ENCODE measurements around the gene DDX5. TPM values are rescaled to one million over a fixed set of nuclear protein-coding genes. Genes with fewer than 3 reads are reported as not detected.
A peak's percentile ranks its signal among the peaks of the same experiment; 100 is the strongest.

DDX5 gene
- polyA plus RNA-seq, 2 of the 4 experiments (the other 2 are of a cell fraction), result 841 to 1,011 TPM

GRCh38 chr17:64459284-64459747 is 46.8 kb downstream of the DDX5 start:
- H3K4me3 ChIP-seq, result no peak overlapping the region
- no peak overlapping the region for H3K4me2 ChIP-seq
- CTCF ChIA-PET, result interaction anchor here (0.6 to 3.6 kb wide), 2 partner anchors 39 to 578 kb away, joined by 3 to 27 read pairs; partner anchors contain the start of gene GH2
- H3K27ac ChIP-seq, result no peak overlapping the region
- POLR2A ChIA-PET, result no interaction called here
- H3K4me1 ChIP-seq, result peaks cover 5% of the 10 kb centered on the region; the same call in 1 of the 3 replicates
- FAIRE-seq, result no peak
- DNase-seq (ENCODE audit: low read depth in 1 of 2, low spot score in 1 of 2), result peak in 1 of 2 experiments; percentile 51
- peak; percentile 58 to 73; a peak in 4 of 6 replicates for ATAC-seq
- 64% methylated on average over 6 of the region's 6 CpGs for WGBS (ENCODE audit: missing lambda C conversion rate)
- H3K9me3 ChIP-seq, result no peaks in the 10 kb centered on the region
- TF ChIP-seq USF2 (IDR thresholded peaks at IDR 0.05) (no peak), POLR2A (IDR thresholded peaks at IDR 0.05; ENCODE audit: low read length) (no peak), ZFP36 (IDR thresholded peaks at IDR 0.05; ENCODE audit: borderline replicate concordance, partially characterized antibody) (peak; percentile 18), HES2 (IDR thresholded peaks at IDR 0.05) (no peak), NR3C1 (IDR thresholded peaks at IDR 0.05) (no peak), HOXA7 (CRISPR knock-in tag; IDR thresholded peaks at IDR 0.05) (no peak), CHD2 (IDR thresholded peaks at IDR 0.05; ENCODE audit: low read length, partially characterized antibody) (no peak), ESRRA (IDR thresholded peaks at IDR 0.05; ENCODE audit: borderline replicate concordance, low read length) (peak; percentile 85; the same call in 1 of the 2 replicates), NPAS2 (CRISPR knock-in tag; IDR thresholded peaks at IDR 0.05; ENCODE audit: borderline replicate concordance) (no peak), ZC3H11A (IDR thresholded peaks at IDR 0.05) (no peak), FOSL2 (IDR thresholded peaks at IDR 0.05) (no peak; the same call in 1 of the 2 replicates), FOSL2 (CRISPR knock-in tag; IDR thresholded peaks at IDR 0.05) (peak; percentile 52), HOXB5 (CRISPR knock-in tag; IDR thresholded peaks at IDR 0.05) (no peak), JUN (IDR thresholded peaks at IDR 0.05) (no peak), CBX8 (IDR thresholded peaks at IDR 0.05) (no peak), FOXS1 (CRISPR knock-in tag; IDR thresholded peaks at IDR 0.05) (no peak)
- TF ChIP-seq, protein P1, sequence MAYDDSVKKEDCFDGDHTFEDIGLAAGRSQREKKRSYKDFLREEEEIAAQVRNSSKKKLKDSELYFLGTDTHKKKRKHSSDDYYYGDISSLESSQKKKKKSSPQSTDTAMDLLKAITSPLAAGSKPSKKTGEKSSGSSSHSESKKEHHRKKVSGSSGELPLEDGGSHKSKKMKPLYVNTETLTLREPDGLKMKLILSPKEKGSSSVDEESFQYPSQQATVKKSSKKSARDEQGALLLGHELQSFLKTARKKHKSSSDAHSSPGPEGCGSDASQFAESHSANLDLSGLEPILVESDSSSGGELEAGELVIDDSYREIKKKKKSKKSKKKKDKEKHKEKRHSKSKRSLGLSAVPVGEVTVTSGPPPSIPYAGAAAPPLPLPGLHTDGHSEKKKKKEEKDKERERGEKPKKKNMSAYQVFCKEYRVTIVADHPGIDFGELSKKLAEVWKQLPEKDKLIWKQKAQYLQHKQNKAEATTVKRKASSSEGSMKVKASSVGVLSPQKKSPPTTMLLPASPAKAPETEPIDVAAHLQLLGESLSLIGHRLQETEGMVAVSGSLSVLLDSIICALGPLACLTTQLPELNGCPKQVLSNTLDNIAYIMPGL (CRISPR knock-in tag; IDR thresholded peaks at IDR 0.05; ENCODE audit: borderline replicate concordance), result no peak
- TF ChIP-seq, protein P2, sequence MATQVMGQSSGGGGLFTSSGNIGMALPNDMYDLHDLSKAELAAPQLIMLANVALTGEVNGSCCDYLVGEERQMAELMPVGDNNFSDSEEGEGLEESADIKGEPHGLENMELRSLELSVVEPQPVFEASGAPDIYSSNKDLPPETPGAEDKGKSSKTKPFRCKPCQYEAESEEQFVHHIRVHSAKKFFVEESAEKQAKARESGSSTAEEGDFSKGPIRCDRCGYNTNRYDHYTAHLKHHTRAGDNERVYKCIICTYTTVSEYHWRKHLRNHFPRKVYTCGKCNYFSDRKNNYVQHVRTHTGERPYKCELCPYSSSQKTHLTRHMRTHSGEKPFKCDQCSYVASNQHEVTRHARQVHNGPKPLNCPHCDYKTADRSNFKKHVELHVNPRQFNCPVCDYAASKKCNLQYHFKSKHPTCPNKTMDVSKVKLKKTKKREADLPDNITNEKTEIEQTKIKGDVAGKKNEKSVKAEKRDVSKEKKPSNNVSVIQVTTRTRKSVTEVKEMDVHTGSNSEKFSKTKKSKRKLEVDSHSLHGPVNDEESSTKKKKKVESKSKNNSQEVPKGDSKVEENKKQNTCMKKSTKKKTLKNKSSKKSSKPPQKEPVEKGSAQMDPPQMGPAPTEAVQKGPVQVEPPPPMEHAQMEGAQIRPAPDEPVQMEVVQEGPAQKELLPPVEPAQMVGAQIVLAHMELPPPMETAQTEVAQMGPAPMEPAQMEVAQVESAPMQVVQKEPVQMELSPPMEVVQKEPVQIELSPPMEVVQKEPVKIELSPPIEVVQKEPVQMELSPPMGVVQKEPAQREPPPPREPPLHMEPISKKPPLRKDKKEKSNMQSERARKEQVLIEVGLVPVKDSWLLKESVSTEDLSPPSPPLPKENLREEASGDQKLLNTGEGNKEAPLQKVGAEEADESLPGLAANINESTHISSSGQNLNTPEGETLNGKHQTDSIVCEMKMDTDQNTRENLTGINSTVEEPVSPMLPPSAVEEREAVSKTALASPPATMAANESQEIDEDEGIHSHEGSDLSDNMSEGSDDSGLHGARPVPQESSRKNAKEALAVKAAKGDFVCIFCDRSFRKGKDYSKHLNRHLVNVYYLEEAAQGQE (IDR thresholded peaks at IDR 0.05), result peak; percentile 30; the same call in 1 of the 2 replicates

GRCh38 chr17:64458756-64459155 is 47.3 kb downstream of the DDX5 start:
- no peak for TF ChIP-seq EHF (CRISPR knock-in tag; IDR thresholded peaks at IDR 0.05)
- no peak for TF ChIP-seq RCOR1 (IDR thresholded peaks at IDR 0.05; ENCODE audit: low read depth, low read length)
- ChIA-PET POLR2A (no interaction called here), CTCF (interaction anchor here (3.1 to 3.6 kb wide), 2 partner anchors 39 to 138 kb away, joined by 15 to 27 read pairs; no protein-coding TSS in a partner anchor)
- no peak overlapping the region for H3K27ac ChIP-seq
- H3K4me2 ChIP-seq, result no peak overlapping the region
- peak; percentile 30 to 32; a peak in 3 of 6 replicates for ATAC-seq
- DNase-seq (ENCODE audit: low read depth in 1 of 2, low spot score in 1 of 2), result no peak
- FAIRE-seq, result no peak
- H3K4me3 ChIP-seq, result no peak overlapping the region
- H3K9me3 ChIP-seq, result no peaks in the 10 kb centered on the region
- peaks cover 5% of the 10 kb centered on the region; the same call in 1 of the 3 replicates for H3K4me1 ChIP-seq
- 70% methylated on average over 8 of the region's 8 CpGs for WGBS (ENCODE audit: missing lambda C conversion rate)

Measured in A549 (cell line).